GM10248 (cell line): ENCODE measurements around the gene CCNL2.

Experiments
- CTCF ChIA-PET: fragments of 300-600 bp; sonication (Branson Sonifier 250); formaldehyde crosslinking; extraction: SDS; loops from one replicate; lab custom pipeline; 2021; ENCODE audit warnings: antibody characterized with exemption; lab: Yijun Ruan, JAX
- POLR2A ChIA-PET: fragments of 350-650 bp; sonication (Branson Sonifier 250); formaldehyde crosslinking; extraction: SDS; loops from one replicate; lab custom pipeline; 2020; ENCODE audit warnings: antibody characterized with exemption; lab: Yijun Ruan, JAX
- DNase-seq: peaks from one replicate; pipeline ENCODE4 v3.0.0; 2012; ENCODE audit errors: extremely low spot score
- CTCF ChIP-seq: IDR thresholded peaks from 2 replicates; pipeline ENCODE4 v1.5.1; 2012; ENCODE audit warnings: mild to moderate bottlenecking, low read depth; ENCODE audit errors: extremely low read depth, missing control alignments, control extremely low read depth

The CCNL2 gene

GRCh38 chr1:1424707-1425106 lies 25.6 kb upstream of the CCNL2 start:
- ChIA-PET CTCF (no interaction called here), POLR2A (no interaction called here)
- DNase-seq, result no peak
- TF ChIP-seq CTCF, result no peak

- ChIA-PET CTCF (interaction anchor here (1.5 kb wide), 1 partner anchor 14 kb away, joined by 5 read pairs; no protein-coding TSS in a partner anchor), POLR2A (no interaction called here)
- TF ChIP-seq CTCF, result no peak
- DNase-seq, result no peak
Measured at GRCh38 chr1:1423245-1423597, 24.1 kb upstream of the CCNL2 start.

- POLR2A ChIA-PET, result no interaction called here
- CTCF ChIA-PET, result interaction anchor here (1.5 kb wide), 1 partner anchor 14 kb away, joined by 5 read pairs; no protein-coding TSS in a partner anchor
- TF ChIP-seq CTCF, result no peak
- peak; percentile 15 for DNase-seq
Measured at GRCh38 chr1:1422465-1423244, 23.5 kb upstream of the CCNL2 start.

- ChIA-PET POLR2A (no interaction called here), CTCF (interaction anchor here (1.4 kb wide), 1 partner anchor 19 kb away, joined by 7 read pairs; no protein-coding TSS in a partner anchor)
- TF ChIP-seq CTCF, result no peak
- peak; percentile 13 for DNase-seq
Measured at GRCh38 chr1:1421907-1422464, 22.9 kb upstream of the CCNL2 start.

- ChIA-PET CTCF (interaction anchor here (1.4 kb wide), 1 partner anchor 20 kb away, joined by 7 read pairs; no protein-coding TSS in a partner anchor), POLR2A (no interaction called here)
- peak; percentile 20 for DNase-seq
- no peak for TF ChIP-seq CTCF
Measured at GRCh38 chr1:1421147-1421906, 22.2 kb upstream of the CCNL2 start, which contains the start of gene ANKRD65. ANKRD65 (minus strand) TSS chr1:1421276; CDS start chr1:1421005, 271 bp downstream.

- POLR2A ChIA-PET, result no interaction called here
- TF ChIP-seq CTCF, result no peak
- CTCF ChIA-PET, result interaction anchor here (1.4 kb wide), 1 partner anchor 20 kb away, joined by 7 read pairs; no protein-coding TSS in a partner anchor
- DNase-seq, result peak; percentile 16
Measured at GRCh38 chr1:1420654-1421141, 21.6 kb upstream of the CCNL2 start.
